Measurements from ENCODE around the gene EMP1.

EMP1 gene

DNA sequence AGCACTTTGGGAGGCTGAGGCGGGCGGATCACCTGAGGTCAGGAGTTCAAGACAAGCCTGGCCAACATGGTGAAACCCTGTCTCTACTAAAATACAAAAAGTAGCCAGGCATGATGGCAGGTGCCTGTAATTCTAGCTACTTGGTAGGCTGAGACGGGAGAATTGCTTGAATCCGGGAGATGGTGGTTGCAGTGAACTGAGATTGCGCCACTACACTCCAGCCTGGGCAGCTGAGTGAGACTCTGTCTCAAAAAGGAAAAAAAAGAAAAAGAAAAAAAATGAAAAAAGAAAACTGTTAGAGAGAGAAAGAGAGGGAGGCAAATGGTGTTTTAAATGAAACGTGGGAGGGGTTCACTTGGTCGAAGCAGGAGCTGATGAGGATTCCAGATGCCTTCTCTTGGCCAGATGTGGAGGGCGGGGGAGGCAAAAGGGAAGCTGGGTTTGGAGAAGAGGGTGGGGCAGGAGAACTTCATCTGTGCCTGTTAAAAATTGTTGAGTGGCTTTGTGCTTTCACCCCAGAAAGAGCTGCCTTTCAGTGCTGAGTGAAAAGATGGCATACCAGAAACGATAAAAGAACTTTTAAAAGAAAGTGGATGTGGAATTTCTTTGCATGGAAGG lies 1.1 kb downstream of the EMP1 start:
- no peak for DNase-seq (ENCODE audit: low read depth, low spot score)

DNA sequence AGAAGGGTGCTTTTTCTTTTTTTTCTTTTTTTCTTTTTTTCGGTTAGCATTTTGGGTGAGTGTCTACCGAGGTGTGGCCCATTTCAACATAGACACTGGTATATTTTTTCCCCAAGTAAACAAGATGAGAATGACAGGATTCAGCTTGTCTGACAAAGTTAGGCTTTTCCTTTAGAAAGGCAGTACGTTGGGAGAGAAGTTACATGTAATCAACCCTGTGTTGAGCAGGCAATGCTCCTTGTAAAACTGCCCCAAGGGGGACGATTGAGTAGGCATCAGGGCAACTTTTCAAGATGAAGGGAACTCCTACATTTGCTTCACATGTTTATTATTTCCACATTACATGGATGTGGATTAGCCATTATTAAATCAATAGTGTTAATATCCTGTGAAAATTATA lies 1.7 kb downstream of the EMP1 start:
- DNase-seq (ENCODE audit: low read depth, low spot score): no peak

DNA sequence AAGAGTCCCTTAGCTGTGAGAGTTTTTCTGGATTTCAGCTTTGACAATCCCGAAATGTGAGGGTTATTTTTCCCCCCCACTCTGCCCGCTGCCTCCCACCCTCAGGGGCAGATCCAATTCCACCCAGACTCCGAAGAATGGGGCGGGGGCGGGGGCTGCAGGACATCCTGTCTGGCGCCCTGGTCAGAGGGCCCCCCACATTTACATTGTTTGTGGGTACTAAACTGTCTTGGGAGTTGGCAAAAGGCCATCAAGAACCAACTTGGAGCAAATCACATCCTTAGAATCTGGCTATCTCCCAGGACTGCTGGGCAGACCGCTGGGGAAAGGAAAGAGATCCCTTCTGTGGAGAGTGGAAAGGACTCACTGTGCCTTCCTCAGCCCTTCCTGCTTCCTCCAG lies 2.4 kb downstream of the EMP1 start:
- DNase-seq (ENCODE audit: low read depth, low spot score): no peak

DNA sequence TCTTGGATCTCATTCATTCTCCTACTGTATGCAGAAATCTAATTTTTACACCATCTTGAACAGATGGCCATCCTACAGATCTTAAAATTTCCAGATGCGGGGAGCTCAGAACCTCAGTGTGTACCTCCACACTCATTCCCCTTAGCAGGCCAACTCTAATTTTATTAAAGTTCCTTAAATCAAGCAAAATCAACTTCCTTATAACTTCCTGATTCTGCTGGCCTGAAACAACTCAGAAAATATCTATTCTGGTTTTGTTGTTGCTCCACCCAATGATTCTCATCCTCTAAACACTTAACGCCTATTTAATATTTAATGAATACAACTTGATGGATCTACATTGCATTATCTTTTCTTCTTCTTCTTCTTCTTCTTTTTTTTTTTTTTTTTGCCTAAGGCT lies 3.1 kb downstream of the EMP1 start:
- DNase-seq (ENCODE audit: low read depth, low spot score): no peak

DNA sequence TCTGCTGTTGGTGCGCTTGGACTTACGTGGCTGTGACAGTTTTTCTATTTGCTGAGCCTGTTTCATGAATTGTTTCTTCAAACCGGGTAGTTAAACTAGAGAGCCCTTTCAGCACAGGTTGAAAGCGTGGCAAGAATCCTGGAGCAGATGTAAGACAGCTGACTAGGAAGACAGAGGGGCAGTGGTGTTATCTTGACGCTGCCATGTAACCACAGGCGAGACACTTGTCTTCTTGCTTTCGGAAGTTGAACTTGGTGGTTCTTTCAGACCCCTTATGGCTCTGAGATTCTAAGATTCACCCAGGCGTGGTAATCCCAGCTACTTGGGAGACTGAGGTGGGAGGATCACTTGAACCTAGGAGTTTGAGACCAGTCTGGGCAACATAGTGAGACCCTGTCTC lies 4.3 kb downstream of the EMP1 start:
- DNase-seq (ENCODE audit: low read depth, low spot score): no peak

DNA sequence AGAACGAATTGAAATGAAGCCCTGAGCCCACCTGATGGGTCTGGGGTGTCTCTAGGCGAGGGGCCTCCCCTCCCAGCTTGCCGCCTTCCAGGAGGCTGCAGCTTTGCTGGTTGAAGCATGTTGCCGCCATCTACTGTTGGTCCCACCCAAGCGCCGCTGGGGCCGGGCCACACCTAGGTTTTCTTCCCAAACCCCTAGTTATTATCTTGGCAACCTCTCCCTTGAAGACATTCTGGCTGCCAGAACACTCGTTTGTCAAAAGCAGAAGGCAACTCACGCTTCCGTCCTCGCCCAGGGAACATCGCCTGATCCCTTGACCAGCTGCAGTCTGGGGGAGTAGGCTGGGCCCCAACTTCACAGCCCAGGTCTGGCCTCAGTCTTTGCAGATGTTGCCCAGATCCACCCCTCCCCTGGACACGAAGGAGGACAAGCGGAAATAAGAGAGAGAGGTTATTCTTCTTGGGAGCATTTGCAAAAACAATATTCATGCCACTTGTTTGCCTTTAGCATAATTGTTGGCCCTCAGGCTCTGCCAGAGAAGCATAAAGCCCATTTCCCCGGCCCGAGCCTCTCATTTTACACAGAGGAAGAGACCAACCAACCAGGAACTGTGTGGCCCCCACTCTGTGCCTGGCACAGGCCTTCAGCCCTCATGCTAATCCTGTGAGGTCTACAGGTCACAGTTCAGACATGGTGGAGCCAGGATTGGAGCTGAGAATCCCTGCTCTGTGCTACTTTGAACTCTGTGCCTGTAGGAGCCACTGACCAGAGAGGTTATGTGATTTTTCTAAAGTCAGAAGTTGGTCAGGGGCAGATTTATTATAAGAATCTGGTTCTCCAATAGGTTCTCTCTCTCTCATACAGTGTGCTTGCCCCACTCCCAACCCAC lies 6.8 kb downstream of the EMP1 start:
- no peak for DNase-seq (ENCODE audit: low read depth, low spot score)

DNA sequence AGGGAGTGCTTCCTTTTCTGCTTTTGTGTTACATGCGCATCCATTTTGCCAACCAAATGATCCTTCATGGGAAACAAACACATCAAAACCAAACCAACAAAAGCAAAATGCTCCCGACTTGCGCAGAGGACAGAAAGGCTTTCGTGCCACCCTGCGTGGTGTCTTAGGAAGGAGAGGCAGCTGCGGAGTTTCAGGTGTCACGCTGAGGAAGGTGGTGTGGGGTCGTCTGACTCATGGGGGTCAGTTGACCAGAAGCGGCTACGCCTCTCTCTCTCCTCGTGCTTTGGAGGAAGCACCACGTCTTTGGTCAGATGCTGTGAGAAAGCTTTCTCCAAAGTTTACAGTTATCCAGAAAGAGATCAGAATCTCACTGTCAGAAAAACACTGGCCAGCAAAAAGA lies 7.9 kb downstream of the EMP1 start:
- DNase-seq (ENCODE audit: low read depth, low spot score): peak; percentile 75

DNA sequence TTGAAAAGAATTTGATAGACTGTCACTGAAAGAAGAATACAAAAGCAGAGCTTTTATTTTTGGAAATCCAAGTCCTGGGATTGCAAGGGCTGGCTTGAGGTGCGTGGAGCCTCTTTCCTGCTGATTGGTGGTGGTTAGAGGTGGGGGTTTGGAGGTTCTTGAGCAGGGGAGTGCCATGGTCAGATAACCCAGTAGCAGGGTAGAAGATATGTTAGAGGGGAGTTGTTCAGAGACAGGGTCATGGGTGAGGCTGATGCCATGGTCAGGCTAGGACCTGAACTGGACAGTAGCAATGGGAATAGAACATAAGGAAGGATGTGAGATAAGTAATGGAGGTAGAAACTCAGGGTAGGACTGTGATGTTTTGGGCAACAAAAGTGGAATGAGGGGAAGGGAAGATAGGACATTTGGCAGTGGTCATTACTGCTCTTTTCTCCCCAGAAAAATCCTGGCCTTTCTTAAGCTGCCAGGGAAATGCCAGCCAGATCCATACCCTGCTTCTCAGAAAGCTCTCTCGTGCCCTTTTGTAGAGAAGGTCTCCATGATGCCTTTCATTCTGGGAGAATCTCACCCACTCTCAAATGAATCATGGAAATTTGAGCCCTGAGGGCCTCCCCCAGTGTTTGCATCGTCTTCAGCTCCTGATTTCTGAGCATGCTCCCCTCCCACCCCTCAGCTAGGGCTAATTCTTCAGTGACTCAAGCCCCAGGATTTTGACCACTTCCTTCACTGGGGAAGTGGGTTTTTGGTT lies 9.5 kb downstream of the EMP1 start:
- peak; percentile 74 for DNase-seq (ENCODE audit: low read depth, low spot score)

DNA sequence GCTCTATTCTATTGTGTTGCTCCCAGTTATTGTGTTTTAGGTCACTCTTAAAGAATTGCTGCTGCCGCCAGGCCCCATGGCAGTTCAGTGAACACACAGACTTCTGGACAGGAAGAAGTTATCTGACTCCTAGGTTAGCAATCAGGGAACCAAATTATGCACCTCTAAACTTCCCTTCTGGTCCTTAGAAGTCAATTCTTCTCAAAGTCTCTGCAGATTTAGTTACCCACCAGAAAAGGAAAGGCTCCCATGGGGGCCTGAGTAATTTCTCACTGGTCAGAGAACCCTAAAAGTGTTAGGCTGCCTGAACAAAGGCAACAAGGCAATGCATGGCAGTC lies 10.0 kb downstream of the EMP1 start:
- no peak for DNase-seq (ENCODE audit: low read depth, low spot score)

DNA sequence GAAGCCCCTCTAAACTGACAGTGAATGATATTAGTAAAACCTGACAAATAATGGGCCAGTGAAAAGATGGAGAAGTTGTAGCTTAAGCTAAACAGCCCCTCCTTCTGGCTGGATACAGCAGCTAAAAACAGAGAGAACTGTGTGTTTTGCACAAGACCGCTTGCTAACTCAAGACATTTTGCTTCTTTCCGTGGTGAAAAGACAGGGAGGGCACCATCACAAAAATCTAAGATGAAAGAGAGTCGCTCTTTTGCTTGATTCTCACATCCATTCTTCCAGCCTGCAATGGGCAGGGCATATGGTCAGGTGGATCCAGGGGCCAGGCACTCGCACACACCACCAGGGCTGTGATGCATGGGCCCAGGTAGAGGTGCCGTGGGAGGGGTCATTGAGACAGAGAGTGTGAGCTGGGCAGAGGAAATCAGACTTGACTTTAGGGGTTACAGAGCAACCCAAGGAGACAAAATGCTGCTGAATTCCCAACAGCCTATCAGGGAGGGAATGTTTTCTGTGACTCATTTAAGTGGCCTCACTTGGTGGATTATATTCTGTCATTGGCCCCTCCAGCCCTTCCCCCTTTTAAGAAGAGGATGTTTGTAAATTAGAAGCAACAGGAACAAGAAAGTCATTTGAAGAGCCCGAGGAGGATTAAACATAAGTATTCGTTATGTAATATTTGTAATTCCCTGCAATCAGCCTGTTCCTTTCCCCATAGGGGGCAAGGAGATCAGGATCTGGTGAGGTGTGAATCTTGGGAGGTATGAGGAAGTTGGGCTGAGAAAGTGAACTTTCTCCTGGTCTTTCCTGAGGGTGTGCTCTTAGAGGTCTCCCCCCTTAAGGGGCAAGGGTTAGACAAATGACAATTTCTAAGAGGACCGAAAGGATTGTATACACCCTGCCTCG lies 12.3 kb downstream of the EMP1 start:
- no peak for DNase-seq (ENCODE audit: low read depth, low spot score)

DNA sequence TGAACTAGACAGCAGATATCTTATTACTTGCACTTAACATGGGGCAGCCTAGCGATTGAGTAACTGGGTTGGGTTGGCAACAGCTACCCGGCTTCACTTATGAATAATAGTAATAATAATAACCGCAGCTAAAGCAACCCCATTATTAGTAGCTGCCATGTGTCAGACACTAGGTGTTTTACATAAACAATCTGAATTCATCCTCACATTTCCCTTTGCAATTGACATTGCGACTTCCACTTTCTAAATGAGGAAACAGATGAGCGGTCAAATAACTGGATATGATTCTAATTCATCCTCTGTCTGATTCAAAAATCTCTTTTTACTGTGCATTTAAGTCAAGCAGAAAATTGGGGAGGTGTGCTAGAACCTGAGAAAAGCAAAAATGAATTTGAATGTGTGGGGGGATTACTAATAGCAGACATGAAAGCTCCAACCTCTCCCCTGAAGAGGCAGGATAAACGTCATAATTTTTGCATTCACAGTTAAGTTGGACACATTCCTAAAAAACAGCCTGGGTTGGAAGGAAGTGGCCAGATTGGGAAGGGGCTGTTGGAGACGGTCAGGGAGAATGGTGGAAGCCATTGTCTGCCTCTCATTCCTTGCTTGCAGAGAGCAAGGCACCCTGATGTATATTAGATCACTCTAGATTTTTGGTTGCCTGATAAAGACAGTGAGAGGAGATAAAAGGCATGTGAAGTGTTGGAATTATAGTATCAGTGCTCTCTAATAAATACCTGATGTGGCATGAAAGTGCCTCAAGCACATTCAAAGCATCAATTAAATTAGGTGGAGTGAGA lies 13.1 kb downstream of the EMP1 start:
- no peak for DNase-seq (ENCODE audit: low read depth, low spot score)

DNA sequence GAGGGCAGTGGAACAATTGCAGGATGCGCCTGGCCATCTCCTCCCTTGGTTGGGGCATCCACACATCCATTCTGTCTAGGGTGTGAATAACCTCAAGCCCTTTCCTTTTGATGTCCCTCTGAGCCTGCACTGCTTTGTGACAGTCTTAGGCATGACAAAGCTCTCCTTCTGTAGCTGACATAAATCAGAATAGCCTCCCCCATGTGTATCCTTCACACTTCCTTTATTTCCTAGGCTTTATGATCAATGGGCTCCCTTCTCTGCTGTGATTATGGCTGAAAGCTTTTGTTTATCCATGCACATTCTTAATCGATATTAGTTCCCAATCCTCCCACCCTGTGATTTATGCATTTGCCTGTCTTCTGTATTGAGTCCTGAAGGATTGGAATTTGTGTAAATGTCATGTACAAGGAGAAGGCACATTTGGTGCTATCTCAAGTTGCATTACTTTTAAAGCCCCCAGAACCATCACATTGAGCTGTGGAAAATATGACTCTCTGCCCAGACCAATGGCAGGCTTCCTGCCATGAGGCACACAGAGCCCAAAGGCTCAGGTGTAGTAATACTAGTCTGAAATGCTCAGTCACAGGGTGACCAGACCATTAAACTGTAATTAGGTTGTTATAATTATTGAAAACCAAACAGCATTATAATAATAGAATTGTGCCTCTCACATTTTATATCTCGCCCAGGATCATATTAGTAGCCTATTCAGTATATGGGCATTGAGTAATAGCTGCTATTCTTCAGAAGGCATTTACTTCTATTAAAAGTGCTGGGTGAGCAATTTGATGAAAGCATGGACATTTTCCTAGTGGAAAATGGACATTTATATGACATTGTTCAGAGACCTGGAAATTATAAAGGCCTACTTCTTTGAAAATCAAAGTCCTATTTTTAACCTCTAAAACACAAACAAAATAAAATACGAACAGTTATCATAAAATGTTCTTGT lies 14.0 kb downstream of the EMP1 start:
- no peak for DNase-seq (ENCODE audit: low read depth, low spot score)

DNA sequence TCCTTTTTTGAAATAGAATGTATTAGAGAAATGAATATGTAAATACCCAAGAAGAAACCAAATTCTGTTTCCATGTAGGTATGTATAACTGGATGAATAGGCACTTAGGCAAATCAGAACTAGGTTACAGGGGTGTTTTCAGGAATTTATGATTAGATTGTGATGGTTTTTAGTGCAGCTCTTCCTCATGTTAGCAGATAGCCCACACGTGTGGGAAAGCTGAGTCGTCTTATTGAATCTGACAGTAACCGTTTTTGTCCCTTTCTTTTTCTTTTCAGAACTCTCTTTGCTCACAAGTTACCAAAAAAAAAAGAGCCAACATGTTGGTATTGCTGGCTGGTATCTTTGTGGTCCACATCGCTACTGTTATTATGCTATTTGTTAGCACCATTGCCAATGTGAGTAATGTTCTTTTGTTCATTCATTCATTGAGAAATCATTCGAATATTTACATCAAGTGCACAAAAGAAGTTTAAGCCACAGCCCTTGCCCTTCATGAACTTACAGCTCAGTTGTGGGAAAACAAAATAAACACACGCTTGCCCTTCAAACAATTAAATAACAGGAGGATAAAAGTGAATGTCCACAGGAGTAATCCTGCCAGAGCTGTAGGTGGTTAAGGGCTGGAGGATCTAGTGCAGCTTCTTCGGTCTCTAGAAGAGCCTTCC lies 14.8 kb downstream of the EMP1 start:
- no peak for DNase-seq (ENCODE audit: low read depth, low spot score)

DNA sequence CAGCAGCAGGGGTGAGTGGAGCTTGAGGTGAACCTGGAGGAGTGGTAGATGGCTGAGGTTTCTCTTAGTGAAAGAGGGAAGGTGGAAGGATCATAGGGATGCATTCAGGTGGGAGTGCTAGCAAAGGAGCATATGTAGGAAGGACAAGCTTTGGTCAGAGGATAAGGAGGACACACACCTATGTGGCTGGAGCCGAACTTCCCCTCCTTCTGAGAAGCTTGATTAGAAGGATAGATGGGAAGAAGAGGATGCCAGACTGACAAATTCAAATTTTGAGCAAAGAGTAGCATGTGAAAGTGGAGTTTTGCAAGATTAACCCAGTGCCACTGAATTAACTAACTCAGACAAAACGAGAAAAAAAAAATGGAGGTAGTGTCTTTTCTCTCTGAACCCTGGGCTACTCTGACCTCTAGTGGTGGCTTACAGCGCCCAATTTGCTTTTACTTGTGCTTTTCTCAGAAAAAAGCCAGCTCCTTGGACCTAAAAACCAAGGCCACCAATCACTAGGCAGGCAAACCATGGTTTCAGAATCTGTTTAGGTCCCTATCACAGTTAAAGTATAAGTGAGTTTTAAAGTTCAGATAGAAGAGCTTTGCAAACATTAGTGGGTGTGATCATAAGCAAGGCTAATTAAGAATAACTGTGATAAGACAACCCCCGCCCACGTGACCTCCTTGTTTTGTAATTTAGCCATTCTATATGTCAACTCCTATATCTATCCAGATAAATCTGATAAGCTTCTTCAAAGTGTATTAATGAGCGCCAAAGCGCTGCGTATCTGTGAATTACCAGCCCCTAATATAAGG lies 15.5 kb downstream of the EMP1 start:
- DNase-seq (ENCODE audit: low read depth, low spot score): no peak

DNA sequence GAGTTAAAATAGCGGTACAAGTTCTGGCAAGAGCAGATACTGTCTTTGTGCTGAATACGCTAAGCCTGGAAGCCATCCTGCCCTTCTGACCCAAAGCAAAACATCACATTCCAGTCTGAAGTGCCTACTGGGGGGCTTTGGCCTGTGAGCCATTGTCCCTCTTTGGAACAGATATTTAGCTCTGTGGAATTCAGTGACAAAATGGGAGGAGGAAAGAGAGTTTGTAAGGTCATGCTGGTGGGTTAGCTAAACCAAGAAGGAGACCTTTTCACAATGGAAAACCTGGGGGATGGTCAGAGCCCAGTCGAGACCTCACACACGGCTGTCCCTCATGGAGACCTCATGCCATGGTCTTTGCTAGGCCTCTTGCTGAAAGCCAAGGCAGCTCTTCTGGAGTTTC lies 18.5 kb downstream of the EMP1 start:
- no peak for DNase-seq (ENCODE audit: low read depth, low spot score)

DNA sequence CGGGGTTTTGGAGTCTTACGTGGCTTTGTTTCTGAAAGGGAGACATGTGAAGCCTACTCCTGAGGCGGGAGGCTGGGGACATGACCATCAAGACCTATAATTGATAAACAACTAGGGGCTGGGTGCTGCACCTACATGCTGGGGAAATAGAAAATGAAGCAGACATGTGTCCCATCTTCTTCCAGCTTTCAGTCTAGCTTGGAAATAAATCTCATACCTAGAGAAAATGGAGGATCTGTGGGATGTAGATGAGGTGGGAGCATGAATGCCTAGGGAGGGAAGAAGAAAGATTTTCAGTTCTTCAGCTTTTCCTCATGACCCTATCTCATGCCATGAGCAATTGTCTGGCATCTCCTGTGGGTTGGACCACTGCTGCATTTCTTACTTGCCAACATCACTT lies 22.1 kb downstream of the EMP1 start:
- no peak for DNase-seq (ENCODE audit: low read depth, low spot score)

DNA sequence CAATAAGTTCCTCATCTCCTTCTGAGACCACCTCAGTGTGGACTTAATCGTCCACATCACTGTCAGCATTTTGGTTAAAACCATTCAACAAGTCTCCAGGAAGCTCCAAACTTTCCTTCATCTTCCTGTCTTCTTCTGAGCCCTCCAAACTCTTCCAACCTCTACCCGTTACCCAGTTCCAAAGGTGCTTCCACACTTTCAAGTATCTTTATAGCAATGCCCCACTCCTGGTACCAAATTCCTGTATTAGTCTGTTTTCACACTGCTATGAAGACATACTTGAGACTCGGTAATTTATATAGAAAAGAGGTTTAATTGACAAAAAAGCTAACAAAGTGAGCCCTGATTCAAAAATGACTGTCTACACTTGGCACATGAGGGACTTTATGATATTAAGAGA lies 22.8 kb downstream of the EMP1 start:
- DNase-seq (ENCODE audit: low read depth, low spot score): no peak

DNA sequence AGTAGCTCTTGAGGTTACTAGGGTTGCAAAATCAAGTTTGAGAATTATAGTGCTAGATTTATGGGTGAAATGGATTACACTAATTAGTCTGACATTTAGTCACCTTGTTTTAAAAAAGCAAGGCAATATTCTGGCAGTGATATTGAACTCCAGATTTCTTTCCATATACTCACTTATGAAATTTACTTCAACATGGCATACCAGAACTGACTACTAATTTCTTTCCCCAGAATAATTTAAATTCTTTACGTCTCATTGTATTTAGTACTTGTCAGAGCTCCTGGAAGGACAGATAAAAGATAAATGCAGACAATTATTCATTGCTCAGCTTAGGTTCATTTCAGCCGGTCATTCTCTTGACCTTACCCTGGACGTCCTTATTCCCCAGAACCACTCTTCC lies 24.3 kb downstream of the EMP1 start:
- DNase-seq (ENCODE audit: low read depth, low spot score): no peak
